HCEC 1CT (cell line): ENCODE results near the gene VWCE.
"Not testable (repeated sequence)": the region's sequence is repeated elsewhere in the genome, so short reads cannot be mapped to it uniquely, and the experiment has no call there.

Experiments
- DNase-seq: peaks from one replicate; pipeline ENCODE4 v3.0.0-alpha.2; 2017

Gene VWCE

DNA sequence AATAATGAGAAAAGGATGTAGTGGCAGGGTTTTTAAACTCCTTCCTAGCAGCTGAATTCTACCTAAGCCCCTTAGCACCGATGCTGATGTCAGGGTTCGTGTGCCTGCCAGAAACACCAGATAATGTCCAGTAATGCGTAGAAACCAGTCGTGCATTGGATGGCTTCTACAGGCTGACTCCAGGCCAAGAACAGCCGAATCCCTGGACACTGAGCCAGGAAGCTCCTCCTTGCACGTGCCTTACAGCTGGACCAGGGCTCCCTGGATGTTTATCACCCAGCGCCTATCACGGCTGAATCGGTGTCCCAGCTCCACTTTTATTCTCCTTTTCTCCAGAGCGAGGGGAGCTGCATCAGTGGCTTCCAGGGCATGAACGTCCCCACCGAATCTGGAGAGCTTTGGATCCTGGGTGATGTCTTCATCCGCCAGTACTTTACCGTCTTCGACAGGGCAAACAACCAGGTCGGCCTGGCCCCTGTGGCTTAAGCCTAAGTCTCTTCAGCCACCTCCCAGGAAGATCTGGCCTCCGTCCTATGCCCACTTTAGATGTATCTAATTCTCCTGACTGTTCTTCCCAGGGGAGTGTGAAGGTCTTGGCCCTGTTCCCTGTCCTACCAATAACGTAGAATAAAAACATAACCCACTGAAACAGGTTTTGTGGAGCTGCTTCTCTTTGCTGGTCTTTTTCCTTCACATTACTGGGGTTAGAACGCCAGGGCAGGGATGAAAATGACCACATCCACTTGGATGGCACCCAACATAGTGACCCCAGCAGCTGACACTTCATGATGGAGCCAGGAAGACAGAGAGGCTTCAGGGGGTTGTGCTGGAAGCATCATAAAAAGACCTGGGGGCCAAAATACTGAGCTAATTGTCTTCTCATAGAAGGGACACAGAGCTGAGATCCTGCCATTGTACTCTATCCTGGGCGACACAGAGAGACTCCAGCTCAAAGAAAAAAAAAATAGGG is 44.0 kb downstream of the VWCE start:
- DNase-seq = peak; percentile 4

DNA sequence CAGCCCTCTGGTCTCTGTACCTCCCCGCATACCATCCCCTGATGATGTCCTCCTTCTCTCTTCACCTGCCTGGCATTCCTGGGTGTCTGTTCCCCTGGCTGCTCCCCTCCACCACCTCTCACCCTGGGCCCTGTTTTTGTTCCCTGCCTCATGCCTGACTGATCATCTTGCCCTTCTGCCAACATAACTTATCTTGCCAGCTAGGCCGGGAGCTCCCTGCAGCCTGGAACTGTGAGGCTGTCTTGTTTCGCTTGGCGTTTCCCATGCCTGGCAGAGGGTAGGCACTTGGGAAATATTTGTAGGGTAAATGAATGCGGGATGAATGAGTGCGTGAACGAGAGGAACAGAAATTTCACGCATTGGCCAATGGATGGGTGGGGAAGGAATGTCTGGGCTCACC is 45.9 kb downstream of the VWCE start:
- not testable (repeated sequence) for DNase-seq

DNA sequence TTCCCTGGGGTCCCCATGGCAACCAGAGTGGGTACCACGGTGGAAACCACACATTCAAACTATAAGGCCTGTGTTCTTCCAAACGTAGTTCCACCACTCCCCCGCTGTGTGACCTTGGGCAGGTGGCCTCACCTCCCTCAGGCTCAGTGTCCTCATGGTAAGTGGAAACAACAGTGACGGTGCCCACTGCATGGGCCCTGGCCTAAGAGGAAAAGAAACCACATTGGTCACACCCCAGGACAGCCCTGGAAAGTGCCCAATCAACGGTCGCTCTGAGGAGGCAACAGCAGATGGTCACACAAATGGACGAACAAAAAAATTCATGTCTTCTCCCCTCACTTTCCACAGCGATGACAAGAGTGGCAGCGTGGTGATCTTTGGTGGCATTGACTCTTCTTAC is 47.0 kb downstream of the VWCE start:
- not testable (repeated sequence) for DNase-seq

DNA sequence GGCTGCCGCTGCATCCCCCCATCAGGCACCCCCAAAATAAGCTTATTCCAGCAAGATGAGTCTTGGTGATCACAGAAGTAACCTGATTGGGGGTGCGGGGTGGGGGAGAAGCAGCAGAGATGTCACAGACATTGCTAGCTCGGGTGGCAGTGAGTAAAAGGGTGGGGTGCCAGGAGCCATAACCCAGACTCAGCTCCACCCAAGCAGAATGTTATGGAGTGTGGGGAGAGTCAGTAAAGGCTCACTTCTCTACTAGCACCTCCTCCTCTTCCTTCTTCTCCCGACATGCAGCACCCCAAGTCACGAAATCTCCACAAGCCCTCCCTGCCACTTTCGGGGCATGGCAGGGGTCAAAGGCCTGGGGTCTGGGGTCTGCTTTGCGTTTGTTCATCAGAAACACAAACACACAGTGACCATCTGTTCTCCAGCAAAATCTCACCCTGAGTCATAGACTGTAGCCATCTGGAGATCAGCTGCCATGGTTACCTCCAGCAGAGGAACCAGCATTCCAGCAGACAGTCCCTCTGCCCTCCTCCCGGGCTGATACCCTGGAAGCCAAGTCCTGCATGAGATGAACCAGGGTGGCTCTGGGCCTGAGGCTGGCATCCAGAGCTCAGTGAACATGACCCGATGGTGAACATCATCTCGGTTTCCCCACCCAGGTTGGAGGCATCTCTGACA is 49.7 kb downstream of the VWCE start:
- DNase-seq = not testable (repeated sequence)

GRCh38 chr11:61241526-61241925 is 53.6 kb downstream of the VWCE start:
- DNase-seq = not testable (repeated sequence)

DNA sequence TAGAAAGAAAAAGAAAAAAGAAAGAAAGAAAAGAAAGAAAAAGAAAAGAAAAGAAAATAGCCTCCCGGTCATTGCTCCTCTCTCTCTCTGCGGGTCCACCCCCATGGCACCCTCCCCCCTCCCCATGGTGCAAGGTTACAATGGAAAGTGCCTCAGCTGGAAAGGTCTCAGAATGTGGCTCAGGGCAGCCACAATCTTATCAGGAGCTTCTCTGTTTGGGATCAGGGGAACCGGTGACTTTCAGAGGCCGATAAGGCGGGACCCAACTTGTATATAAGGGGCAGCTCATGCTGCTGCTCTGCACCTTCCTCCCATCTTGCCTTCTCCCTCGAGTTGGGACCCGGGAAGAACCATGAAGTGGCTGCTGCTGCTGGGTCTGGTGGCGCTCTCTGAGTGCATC is 54.2 kb downstream of the VWCE start, which contains the start of gene PGA5:
Gene PGA5 (plus strand): TSS at position 301 of the 400 bp plus-strand sequence. CDS start 52 bp downstream, at position 353.
- DNase-seq = not testable (repeated sequence)

DNA sequence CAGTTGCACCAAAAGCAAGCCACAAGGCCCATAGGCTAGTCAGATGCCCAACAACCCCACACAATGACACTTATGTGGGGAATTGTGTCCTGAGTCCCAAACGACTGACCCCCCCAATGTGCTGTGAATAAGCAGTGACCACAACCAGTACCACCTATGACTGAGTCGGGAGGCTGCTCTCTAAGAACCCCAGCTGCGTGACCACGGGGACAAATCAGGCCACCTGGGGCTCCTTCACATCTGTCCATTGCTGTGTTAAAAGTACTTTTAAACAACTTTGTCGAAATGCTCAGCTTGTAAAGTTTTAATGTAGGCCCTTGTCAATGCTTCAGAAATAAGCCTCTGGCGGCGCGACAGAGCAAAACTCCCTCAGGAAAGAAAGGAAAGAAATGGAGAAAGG is 54.8 kb downstream of the VWCE start:
- not testable (repeated sequence) for DNase-seq

DNA sequence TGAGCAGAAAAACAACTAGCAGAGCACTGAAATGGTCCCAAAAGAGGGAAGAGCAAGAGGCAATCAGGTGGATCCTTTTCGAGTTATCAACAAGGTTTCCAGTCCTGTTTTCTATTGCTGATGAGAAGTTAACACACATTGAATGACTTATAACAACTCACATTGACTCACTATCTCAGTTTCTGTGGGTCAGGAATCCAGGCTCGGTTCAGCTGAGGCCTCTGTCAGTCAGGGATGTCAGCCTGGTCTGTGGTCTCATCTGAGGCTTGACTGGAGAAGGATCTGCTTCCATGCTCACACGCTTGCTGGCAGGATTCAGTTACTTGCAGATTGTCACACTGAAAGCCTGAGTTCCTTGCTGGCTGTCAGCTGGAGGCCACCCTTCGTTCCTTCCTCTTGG is 58.0 kb downstream of the VWCE start:
- DNase-seq = not testable (repeated sequence)

DNA sequence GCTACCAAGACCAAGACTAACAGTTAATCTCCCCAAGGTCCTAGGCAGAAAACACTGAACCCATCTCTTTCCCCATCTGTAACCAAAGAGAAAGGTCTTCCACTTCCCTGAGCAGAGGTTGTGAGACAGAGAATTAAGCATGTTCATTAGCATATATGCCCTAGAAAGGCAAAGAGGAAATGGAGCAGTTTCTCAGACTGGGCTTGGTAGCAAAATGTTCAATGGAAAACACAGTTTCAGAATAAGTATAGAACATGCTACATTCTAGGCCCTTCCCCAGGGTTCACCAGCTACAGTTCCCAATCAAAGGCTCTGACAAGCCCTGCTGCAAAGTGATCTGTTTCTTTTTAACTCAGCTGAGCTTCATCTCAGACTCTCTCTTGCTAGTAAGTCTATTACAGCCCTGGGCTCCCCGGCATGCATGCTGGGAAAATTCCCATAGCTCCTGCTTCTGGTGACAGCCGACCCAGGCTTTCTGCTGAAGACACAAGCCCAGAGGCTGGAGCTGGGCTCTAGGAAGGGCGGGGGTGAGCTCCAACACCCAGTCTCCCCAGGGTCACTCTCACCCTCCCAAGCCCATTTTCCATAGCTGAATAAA is 62.5 kb downstream of the VWCE start:
- DNase-seq = not testable (repeated sequence)

DNA sequence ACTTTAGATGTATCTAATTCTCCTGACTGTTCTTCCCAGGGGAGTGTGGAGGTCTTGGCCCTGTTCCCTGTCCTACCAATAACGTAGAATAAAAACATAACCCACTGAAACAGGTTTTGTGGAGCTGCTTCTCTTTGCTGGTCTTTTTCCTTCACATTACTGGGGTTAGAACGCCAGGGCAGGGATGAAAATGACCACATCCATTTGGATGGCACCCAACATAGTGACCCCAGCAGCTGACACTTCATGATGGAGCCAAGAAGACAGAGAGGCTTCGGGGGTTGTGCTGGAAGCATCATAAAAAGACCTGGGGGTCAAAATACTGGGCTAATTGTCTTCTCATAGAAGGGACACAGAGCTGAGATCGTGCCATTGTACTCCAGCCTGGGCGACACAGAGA is 63.5 kb downstream of the VWCE start:
- DNase-seq = not testable (repeated sequence)

DNA sequence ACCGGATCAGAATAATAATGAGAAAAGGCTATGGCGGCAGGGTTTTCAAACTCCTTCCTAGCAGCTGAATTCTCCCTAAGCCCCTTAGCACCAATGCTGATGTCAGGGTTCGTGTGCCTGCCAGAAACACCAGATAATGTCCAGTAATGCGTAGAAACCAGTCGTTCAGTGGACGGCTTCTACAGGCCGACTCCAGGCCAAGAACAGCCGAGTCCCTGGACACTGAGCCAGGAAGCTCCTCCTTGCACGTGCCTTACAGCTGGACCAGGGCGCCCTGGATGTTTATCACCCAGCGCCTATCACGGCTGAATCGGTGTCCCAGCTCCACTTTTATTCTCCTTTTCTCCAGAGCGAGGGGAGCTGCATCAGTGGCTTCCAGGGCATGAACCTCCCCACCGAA is 64.1 kb downstream of the VWCE start:
- not testable (repeated sequence) for DNase-seq

DNA sequence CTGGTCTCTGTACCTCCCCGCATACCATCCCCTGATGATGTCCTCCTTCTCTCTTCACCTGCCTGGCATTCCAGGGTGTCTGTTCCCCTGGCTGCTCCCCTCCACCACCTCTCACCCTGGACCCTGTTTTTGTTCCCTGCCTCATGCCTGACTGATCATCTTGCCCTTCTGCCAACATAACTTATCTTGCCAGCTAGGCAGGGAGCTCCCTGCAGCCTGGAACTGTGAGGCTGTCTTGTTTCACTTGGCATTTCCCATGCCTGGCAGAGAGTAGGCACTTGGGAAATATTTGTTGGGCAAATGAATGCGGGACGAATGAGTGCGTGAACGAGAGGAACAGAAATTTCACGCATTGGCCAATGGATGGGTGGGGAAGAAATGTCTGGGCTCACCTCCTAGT is 65.7 kb downstream of the VWCE start:
- DNase-seq = not testable (repeated sequence)

GRCh38 chr11:61226457-61227137 is 68.5 kb downstream of the VWCE start:
- not testable (repeated sequence) for DNase-seq

DNA sequence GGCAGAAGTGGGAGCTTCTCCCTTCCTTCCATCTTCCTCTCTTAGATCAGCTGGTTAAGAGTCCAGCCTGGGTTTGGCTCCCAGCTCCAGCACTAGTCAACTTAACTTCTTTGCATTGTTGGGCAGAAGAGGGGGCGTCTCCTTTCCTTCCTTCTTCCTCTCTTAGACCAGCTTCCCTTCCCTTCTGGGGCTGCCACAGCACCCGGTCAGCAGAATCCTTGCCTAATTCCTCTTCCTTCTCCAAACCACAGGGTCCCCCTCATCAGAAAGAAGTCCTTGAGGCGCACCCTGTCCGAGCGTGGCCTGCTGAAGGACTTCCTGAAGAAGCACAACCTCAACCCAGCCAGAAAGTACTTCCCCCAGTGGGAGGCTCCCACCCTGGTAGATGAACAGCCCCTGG is 72.4 kb downstream of the VWCE start:
- not testable (repeated sequence) for DNase-seq

- not testable (repeated sequence) for DNase-seq
Measured at GRCh38 chr11:61222047-61222446, 73.1 kb downstream of the VWCE start, which contains the start of gene PGA4. PGA4 (plus strand) TSS chr11:61222347; CDS start chr11:61222401, 54 bp downstream.

GRCh38 chr11:61219016-61219415 is 76.1 kb downstream of the VWCE start:
- not testable (repeated sequence) for DNase-seq

DNA sequence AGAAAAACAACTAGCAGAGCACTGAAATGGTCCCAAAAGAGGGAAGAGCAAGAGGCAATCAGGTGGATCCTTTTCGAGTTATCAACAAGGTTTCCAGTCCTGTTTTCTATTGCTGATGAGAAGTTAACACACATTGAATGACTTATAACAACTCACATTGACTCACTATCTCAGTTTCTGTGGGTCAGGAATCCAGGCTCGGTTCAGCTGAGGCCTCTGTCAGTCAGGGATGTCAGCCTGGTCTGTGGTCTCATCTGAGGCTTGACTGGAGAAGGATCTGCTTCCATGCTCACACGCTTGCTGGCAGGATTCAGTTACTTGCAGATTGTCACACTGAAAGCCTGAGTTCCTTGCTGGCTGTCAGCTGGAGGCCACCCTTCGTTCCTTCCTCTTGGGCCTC is 76.8 kb downstream of the VWCE start:
- not testable (repeated sequence) for DNase-seq

DNA sequence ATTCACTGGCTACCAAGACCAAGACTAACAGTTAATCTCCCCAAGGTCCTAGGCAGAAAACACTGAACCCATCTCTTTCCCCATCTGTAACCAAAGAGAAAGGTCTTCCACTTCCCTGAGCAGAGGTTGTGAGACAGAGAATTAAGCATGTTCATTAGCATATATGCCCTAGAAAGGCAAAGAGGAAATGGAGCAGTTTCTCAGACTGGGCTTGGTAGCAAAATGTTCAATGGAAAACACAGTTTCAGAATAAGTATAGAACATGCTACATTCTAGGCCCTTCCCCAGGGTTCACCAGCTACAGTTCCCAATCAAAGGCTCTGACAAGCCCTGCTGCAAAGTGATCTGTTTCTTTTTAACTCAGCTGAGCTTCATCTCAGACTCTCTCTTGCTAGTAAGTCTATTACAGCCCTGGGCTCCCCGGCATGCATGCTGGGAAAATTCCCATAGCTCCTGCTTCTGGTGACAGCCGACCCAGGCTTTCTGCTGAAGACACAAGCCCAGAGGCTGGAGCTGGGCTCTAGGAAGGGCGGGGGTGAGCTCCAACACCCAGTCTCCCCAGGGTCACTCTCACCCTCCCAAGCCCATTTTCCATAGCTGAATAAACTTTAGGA is 81.3 kb downstream of the VWCE start:
- DNase-seq = not testable (repeated sequence)

DNA sequence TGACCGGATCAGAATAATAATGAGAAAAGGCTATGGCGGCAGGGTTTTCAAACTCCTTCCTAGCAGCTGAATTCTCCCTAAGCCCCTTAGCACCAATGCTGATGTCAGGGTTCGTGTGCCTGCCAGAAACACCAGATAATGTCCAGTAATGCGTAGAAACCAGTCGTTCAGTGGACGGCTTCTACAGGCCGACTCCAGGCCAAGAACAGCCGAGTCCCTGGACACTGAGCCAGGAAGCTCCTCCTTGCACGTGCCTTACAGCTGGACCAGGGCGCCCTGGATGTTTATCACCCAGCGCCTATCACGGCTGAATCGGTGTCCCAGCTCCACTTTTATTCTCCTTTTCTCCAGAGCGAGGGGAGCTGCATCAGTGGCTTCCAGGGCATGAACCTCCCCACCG is 82.9 kb downstream of the VWCE start:
- DNase-seq = not testable (repeated sequence)

DNA sequence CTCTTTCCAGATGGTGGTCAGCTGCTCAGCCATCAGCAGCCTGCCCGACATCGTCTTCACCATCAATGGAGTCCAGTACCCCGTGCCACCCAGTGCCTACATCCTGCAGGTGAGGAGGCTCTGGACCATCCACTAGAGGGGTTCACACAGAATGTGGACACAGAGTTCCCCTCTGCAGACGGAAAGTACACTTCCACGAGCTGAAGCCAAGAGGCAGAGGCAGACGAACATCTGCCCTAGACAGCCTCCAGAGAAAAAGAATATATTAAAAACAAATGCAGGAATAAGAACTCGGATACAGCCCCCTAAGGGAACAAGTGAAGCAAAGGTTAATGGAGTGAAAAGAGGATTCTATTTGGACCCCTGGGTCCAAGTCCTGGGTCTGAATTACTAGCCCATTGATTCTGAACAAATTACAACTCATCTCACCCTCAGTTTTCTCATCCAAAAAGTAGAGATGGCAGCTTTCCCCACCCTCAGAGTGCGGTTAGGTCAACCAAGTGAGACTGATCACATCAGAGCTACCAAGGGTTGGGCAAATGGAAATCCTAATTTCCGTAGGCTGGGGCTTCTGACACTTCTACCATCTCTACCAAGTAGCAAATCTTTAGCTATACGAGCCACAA is 83.7 kb downstream of the VWCE start:
- DNase-seq = not testable (repeated sequence)

DNA sequence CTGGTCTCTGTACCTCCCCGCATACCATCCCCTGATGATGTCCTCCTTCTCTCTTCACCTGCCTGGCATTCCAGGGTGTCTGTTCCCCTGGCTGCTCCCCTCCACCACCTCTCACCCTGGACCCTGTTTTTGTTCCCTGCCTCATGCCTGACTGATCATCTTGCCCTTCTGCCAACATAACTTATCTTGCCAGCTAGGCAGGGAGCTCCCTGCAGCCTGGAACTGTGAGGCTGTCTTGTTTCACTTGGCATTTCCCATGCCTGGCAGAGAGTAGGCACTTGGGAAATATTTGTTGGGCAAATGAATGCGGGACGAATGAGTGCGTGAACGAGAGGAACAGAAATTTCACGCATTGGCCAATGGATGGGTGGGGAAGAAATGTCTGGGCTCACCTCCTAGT is 84.5 kb downstream of the VWCE start:
- DNase-seq = not testable (repeated sequence)
